Inflammatory macrophage treated with lipopolysaccharide for 1 hour (primary cell): ENCODE data around the gene LHFPL4.
A peak's percentile ranks its signal among the peaks of the same experiment; 100 is the strongest.

Source experiments
- DNase-seq, 2 donors: peaks; one replicate each; pipeline ENCODE4 v3.0.0-alpha.2; 2020 to 2022

LHFPL4 gene

DNA sequence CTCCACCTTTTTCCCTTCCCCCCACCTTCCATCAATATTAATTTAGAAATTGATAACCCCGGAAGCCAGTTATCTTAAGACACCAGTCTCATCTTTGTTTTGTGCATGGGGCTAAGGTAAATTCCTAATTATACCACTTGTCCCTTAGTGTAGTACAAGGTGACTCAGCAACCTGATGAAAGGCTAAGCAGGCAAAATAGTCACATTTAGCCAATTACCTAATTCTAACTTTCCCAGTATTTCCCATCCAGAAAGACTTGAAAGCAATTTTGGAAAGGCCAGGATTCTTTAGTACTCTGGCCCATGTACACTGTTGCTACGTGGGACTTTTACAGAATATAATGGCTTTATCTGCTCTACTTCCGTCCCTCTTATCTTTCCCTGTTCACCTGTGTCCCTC is 83.6 kb downstream of the LHFPL4 start:
- peak; percentile 10 to 69 for DNase-seq

DNA sequence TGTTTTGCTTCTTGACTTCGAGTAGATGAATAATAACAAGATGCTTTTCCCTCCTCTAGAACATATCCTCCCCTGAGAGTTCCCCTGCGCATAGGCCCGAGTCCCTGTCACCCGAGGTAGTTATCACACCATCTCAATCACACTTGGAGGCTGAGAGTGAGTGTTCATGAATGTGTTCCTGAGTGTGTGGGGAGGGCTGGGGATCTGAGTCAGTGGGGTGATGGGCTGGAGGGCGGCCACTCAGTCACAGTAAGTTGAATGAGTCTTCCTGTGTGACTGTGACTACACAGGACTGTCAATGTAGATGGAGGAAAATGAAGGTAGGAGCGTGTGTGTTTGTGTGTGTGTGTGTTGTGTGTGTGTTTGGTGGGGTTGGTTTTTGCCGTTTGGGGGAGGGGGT is 85.2 kb downstream of the LHFPL4 start:
- no peak for DNase-seq

DNA sequence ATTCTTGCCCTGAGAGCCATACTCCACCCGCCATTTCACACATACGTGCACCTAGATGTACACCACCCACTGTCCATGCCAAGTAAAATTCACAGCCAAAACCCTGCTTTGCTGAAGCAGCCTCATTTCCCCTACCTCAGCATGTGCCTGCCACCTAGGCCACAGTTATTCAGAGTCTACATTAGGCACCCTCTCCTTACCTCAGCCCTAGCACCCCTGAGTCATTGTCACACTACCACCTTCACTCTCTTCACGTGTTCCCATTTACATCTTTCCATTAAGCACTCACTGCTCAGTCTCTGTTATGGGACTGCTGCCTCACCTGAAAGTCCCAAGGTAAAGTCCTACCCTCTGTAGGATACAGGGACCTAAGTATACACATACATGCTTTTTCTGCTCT is 86.2 kb downstream of the LHFPL4 start:
- no peak for DNase-seq

DNA sequence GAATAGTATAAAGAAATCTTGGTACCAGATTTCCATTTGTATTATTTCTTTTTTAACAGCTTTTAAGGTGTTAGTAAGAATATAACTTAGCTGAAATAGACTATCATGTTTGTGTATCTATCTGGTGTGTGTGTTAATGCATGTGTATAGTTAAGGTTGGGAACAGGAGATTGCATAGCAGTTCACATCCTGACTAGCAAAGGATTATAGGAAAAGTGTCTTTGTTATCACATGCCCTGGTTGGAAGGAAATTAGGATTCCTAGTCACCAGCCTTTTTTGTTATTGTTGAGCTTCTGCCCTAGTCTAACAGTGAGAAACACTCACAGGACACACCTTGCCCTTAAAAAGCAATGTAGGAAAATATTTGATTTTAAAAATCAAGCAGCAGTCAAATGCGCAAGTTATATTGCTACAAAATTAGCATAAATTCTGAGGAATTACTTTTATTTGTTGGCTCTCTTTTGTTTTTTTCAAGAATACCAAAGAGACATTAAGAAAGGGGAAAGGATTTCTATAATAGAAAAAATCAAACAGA is 98.0 kb downstream of the LHFPL4 start:
- no peak for DNase-seq

DNA sequence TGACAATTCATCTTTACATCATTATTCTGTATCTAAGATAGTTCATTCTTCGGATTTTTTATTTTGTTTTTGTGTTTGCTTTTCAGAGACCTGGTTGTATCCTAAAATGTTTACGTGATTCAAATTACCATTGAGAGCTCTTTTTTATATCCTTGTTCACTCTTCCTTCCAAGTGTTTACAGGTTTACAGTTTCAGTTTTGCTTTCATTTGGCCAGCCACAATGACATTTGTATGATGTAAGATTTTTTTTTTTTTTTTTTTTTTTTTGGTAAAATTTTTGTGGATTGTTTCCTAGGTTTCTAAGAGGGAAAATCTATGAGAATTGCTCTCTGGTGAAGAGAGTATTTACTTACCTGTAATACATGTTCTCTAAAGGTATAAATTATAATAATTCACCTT is 101.2 kb downstream of the LHFPL4 start:
- peak in 1 of 2 donors; percentile 5 for DNase-seq

DNA sequence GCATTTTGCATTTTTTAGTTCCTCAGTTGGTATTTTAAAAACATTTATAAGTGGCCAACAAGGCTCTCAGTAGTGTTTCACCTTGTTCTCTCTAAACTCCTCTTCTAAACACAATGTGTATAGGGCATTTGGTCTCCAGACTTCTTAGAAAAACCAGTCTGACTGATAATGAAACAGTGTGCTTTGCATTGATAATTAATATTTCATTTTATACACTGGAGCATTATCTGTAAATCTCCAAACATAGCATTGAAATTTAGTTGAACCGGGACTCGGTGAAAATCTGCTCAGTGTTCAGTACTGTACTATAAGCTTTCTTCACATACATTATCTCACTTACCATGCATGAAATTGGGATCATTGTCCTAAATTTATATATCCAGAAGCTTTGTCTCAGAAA is 102.6 kb downstream of the LHFPL4 start:
- no peak for DNase-seq

- no peak for DNase-seq
These were observed 103.5 kb downstream of the LHFPL4 start for GRCh38 chr3:9450126-9450525.

GRCh38 chr3:9448643-9449042 is 105.0 kb downstream of the LHFPL4 start:
- no peak for DNase-seq
